VCaP (cell line): ENCODE results near the gene NMUR2.

Experiments used
- H3K27ac ChIP-seq: fragments of 450-650 bp; 2 replicates; pipeline ENCODE4 v1.5.1; 2017
- CTCF ChIP-seq: fragments of 450-650 bp; conservative IDR thresholded peaks from 2 replicates; pipeline ENCODE4 v1.5.1; 2017; ENCODE audit warnings: mild to moderate bottlenecking, moderate library complexity

The NMUR2 gene

GRCh38 chr5:152358861-152359568, 46.1 kb downstream of the NMUR2 start:
- no peak for TF ChIP-seq CTCF

DNA sequence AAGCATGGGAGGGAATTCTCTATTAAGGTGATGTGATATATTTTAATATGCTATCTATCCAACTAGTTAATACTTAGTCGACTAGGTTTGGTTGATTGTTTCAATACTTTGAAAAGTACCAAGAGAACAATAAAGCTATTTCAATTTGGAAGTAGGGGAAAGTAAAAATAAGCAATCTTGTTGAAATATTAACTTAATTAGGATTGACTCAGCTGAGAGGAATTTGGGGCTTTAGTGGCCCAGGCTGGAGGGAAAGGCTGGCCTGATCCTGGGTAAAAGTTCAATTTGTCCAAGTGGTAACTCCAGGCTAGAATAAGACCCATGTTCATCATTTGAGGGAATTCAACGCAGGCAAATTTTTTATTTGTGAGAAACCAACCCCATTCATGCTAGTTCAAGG, 48.6 kb downstream of the NMUR2 start:
- no peak for TF ChIP-seq CTCF
- H3K27ac ChIP-seq: no peak overlapping the region

More at GRCh38 chr5:152358861-152359568, 46.1 kb downstream of the NMUR2 start:
- H3K27ac ChIP-seq: no peak overlapping the region

DNA sequence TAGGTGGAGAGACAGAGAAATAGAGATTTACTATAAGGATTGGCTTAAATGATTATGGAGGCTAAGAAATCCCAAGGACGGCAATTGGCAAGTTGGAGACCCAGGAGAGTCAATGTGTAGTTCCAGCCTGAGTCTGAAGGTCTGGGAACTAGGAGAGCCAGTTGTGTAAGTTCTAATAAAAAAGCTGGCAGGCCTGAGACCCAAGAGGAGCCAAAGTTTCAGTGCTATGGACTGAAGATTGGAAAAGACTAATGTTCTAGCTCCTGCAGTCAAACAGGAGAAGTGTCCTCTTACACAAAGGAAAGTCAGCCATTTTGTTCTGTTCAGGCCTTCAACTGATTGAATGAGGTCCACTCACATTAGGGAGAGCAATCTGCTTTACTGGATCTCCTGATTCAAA, 50.0 kb downstream of the NMUR2 start:
- no peak for TF ChIP-seq CTCF
- no peak overlapping the region for H3K27ac ChIP-seq

DNA sequence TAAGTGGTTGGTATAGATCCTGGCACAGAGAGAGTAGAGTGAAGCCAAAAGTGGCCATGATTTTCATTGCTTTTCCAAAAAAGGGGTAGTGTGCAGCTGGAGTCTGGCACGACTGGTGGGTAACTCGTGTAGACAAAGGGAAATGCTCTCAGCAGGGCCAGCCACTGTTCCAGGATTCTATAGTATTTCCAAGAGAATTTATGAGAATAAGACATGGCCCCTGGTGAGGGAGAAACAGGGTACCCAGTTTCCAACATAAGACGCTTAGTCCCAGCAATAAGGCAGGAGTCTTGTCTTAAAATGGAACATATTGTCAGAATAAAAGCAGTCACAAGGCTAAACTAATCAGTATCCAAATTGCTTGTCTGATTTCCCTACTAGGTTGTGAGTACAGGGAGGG, 52.1 kb downstream of the NMUR2 start:
- TF ChIP-seq CTCF: no peak
- H3K27ac ChIP-seq: no peak overlapping the region

- peak overlapping the region; percentile 54 for H3K27ac ChIP-seq
- TF ChIP-seq CTCF: peak; percentile 93
These were observed 55.2 kb downstream of the NMUR2 start for GRCh38 chr5:152349683-152350526.
